Liver (tissue), 3 donors: ENCODE measurements around the gene VPS26A.

Source experiments
- RAD21 ChIP-seq, 2 donors: IDR thresholded peaks; 2 replicates each; pipeline ENCODE4 v1.6.1; 2016; ENCODE audit warnings: antibody characterized with exemption in 2 of 2, mild to moderate bottlenecking in 2 of 2
- TF ChIP-seq, protein P1 (sequence below): fragments of 150-350 bp; IDR thresholded peaks from 2 replicates; pipeline ENCODE4 v1.5.1; 2017; ENCODE audit warnings: improper control_type of control experiment, low read depth, low read length; ENCODE audit not compliant: missing input control
- TF ChIP-seq, protein P2 (sequence below): IDR thresholded peaks from 2 replicates; pipeline ENCODE4 v1.6.1; 2016; ENCODE audit warnings: antibody characterized with exemption
- donor health status: healthy.
- donor health status: healthy.

DNA sequence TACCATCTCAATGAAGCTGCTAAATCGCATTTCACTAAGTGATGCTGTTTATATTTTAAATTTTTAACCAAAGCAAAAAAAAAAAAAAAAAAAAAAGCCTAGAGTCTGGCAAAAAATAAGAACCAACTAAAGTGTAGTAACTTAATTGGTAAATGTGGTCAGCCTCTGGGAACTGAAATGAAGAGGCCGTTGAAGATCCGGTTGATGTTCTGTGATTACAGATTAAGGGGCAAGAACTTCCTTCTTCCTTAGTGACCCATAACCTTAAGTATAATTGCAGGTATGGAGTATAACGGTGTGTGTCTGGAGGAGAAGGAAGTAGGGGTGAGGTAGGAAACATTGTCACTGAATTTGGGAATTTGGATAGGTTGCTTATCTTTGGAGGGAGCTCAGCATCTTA lies 43.8 kb upstream of the VPS26A start:
- TF ChIP-seq, protein P1, sequence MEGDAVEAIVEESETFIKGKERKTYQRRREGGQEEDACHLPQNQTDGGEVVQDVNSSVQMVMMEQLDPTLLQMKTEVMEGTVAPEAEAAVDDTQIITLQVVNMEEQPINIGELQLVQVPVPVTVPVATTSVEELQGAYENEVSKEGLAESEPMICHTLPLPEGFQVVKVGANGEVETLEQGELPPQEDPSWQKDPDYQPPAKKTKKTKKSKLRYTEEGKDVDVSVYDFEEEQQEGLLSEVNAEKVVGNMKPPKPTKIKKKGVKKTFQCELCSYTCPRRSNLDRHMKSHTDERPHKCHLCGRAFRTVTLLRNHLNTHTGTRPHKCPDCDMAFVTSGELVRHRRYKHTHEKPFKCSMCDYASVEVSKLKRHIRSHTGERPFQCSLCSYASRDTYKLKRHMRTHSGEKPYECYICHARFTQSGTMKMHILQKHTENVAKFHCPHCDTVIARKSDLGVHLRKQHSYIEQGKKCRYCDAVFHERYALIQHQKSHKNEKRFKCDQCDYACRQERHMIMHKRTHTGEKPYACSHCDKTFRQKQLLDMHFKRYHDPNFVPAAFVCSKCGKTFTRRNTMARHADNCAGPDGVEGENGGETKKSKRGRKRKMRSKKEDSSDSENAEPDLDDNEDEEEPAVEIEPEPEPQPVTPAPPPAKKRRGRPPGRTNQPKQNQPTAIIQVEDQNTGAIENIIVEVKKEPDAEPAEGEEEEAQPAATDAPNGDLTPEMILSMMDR, result no peak
- TF ChIP-seq RAD21 (IDR thresholded peaks at IDR 0.05), result no peak
- TF ChIP-seq, protein P2, sequence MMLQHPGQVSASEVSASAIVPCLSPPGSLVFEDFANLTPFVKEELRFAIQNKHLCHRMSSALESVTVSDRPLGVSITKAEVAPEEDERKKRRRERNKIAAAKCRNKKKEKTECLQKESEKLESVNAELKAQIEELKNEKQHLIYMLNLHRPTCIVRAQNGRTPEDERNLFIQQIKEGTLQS, result no peak
